ENCODE measurements around the gene UACA. TPM values are rescaled to one million over a fixed set of nuclear protein-coding genes. Genes with fewer than 3 reads are reported as not detected.

The UACA gene
- total and polyA plus RNA-seq, 8 donors, result 15.4 to 39.5 (median 21.4) TPM

GRCh38 chr15:70687482-70687881 is 75.9 kb downstream of the UACA start:
- ATAC-seq, result no peak
- WGBS, 2 donors, result 77 to 81% methylated on average over 3 of the region's 3 CpGs
- Histone ChIP-seq H3K4me3 (no peak overlapping the region), H3K27me3 (no peaks in the 10 kb centered on the region), H3K9me3 (no peaks in the 10 kb centered on the region), H3K4me1 (peaks cover 0 to 12% (median 7%) of the 10 kb centered on the region in 3 donors), H3K36me3 (peaks cover 0 to 7% (median 0%) of the 10 kb centered on the region in 3 donors), H3K27ac (no peak overlapping the region)
- DNase-seq, result no peak
- intact Hi-C loops (cut with DNase I), result no loop called here
- no peak for TF ChIP-seq CTCF (IDR thresholded peaks at IDR 0.05)
- no peak for FAIRE-seq

DNA sequence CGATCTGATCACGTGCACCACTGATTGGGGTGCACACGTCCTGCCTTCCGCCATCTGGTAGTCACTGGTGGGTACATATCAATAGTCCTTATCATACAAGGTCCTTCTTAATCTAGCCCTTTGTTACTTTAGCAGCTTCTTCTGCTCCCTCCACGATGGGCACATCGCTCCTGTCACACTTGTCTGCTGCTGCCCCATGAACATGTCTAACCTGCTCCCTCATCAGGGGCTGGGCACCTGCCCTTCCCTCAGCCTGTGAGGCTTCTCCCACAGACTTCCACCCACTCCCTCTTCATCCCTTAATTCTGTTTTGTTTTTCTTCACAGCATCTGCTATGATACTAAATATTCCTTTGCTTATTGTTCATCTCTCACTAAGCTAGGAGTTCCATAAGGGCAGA is 82.5 kb downstream of the UACA start:
- no peak for ATAC-seq
- no peaks in the 10 kb centered on the region for H3K36me3 ChIP-seq
- no peaks in the 10 kb centered on the region for H3K27me3 ChIP-seq
- TF ChIP-seq CTCF (IDR thresholded peaks at IDR 0.05), result no peak
- no peak for FAIRE-seq
- H3K27ac ChIP-seq, result no peak overlapping the region
- H3K4me3 ChIP-seq, result no peak overlapping the region
- no peaks in the 10 kb centered on the region for H3K9me3 ChIP-seq
- WGBS, 2 donors, result 67% methylated on average over 6 of the region's 6 CpGs
- intact Hi-C loops (cut with DNase I), result loop anchor here in 1 of 3 donors (5.0 kb wide), 1 partner anchor 131 kb away; no protein-coding TSS in a partner anchor
- no peak for DNase-seq
- H3K4me1 ChIP-seq, result peaks cover 0 to 5% (median 0%) of the 10 kb centered on the region in 3 donors

DNA sequence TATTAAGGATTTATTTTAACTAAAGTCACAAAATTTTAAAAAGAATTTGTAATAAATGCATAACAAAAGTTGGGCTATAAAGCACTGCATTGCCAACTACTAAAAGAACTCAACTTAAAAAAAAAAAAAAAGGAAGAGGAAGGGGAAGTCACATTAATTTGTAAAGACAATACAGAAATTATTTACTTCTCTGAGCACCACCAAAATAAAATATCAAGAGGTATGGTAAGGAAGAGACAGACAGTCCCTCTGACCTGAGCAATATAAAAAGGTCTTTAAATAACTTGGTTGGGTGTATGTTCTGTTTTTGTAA is 83.5 kb downstream of the UACA start:
- ATAC-seq (no peak), FAIRE-seq (no peak), DNase-seq (no peak)
- Histone ChIP-seq H3K36me3 (no peaks in the 10 kb centered on the region), H3K4me1 (peaks cover 0 to 5% (median 0%) of the 10 kb centered on the region in 3 donors), H3K27ac (no peak overlapping the region), H3K27me3 (no peaks in the 10 kb centered on the region), H3K4me3 (no peak overlapping the region), H3K9me3 (no peaks in the 10 kb centered on the region)
- TF ChIP-seq CTCF (IDR thresholded peaks at IDR 0.05), result peak in 1 of 4 donors; percentile 1
- intact Hi-C loops (cut with DNase I), result loop anchor here in 1 of 3 donors (5.0 kb wide), 1 partner anchor 132 kb away; no protein-coding TSS in a partner anchor

DNA sequence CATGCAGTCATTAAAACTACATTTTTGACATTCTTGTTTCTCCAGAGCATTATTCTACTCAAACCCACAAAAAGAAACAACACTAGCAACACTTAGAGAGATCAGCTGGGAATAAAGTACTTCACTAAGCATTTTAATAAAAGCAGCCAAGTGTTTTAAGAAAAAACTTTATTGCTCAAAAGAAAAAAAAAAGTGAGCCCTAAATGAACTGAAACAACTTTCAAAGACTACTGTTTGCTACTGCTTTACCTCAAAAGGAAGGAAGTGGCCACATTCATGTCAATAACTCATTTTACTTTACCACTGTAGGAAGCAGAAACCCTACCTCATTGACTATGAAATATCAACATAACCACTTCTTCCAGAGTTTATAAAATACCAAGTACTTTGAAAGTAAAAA is 91.3 kb downstream of the UACA start:
- TF ChIP-seq CTCF (IDR thresholded peaks at IDR 0.05), result no peak
- H3K4me1 ChIP-seq, result peaks cover 0 to 5% (median 0%) of the 10 kb centered on the region in 3 donors
- H3K9me3 ChIP-seq, result no peaks in the 10 kb centered on the region
- H3K27ac ChIP-seq, result no peak overlapping the region
- H3K36me3 ChIP-seq, result peaks cover 0 to 8% (median 4%) of the 10 kb centered on the region in 3 donors
- H3K4me3 ChIP-seq, result no peak overlapping the region
- DNase-seq, result no peak
- intact Hi-C loops (cut with DNase I), result no loop called here
- no peak for ATAC-seq
- no peaks in the 10 kb centered on the region for H3K27me3 ChIP-seq
- no peak for FAIRE-seq

DNA sequence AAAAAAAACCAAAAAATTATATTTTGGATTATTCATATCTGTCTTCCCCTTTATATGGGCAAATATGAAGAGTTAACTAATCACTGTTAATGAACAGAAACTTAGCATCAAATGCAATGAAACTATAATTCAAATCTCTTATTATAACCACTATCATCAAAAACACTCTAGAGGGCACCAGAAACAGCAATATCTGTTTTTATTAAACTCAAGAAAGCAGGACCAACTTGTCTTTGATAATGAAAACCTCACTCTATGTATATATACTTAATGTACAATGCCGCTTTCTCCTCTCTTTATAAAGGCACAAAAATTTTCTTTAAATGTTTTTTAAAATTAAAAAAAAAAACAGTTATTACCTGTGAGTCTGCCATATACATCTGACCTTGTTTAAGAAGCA is 92.7 kb downstream of the UACA start:
- Histone ChIP-seq H3K9me3 (no peaks in the 10 kb centered on the region), H3K36me3 (peaks cover 0 to 8% (median 4%) of the 10 kb centered on the region in 3 donors), H3K4me3 (no peak overlapping the region), H3K27ac (no peak overlapping the region), H3K27me3 (no peaks in the 10 kb centered on the region), H3K4me1 (peaks cover 0 to 5% (median 0%) of the 10 kb centered on the region in 3 donors)
- FAIRE-seq, result peak; percentile 57
- no peak for ATAC-seq
- TF ChIP-seq CTCF (IDR thresholded peaks at IDR 0.05), result no peak
- intact Hi-C loops (cut with DNase I), result no loop called here
- 88 to 97% methylated on average over 1 of the region's 1 CpG for WGBS, 2 donors
- no peak for DNase-seq

Data from pancreas (tissue), 10 donors.